RWPE2 (cell line): Measurements from ENCODE around the gene GRIA4.

Source experiments
- ATAC-seq: fragments of 200-7000 bp; cut with Tn5 transposase; 3 replicates; pipeline ENCODE4 v1.9.1; 2021; ENCODE audit warnings: low read depth
- DNase-seq: peaks from one replicate; pipeline ENCODE4 v3.0.0-alpha.2; 2020; ENCODE audit warnings: low spot score
- H3K27ac ChIP-seq: fragments of 450-650 bp; 2 replicates; pipeline ENCODE4 v1.5.1; 2017; ENCODE audit warnings: mild to moderate bottlenecking; ENCODE audit not compliant: poor library complexity, severe bottlenecking
- H3K27me3 ChIP-seq: fragments of 250-450 bp; sonication (Bioruptor Pico); 2 replicates; pipeline ENCODE4 v1.5.1; 2021; ENCODE audit warnings: mild to moderate bottlenecking, moderate library complexity; ENCODE audit not compliant: insufficient read depth, poor library complexity, severe bottlenecking
- H3K36me3 ChIP-seq: fragments of 250-450 bp; sonication (Bioruptor Pico); 2 replicates; pipeline ENCODE4 v1.5.1; 2020; ENCODE audit warnings: low read depth, mild to moderate bottlenecking, moderate library complexity
- H3K4me1 ChIP-seq: fragments of 250-450 bp; sonication (Bioruptor Pico); 2 replicates; pipeline ENCODE4 v1.5.1; 2021; ENCODE audit warnings: mild to moderate bottlenecking, moderate library complexity; ENCODE audit not compliant: insufficient read depth, poor library complexity, severe bottlenecking
- H3K4me3 ChIP-seq: fragments of 250-450 bp; sonication (Bioruptor Pico); 2 replicates; pipeline ENCODE4 v1.5.1; 2021; ENCODE audit warnings: mild to moderate bottlenecking, moderate library complexity; ENCODE audit not compliant: severe bottlenecking
- H3K9me3 ChIP-seq: fragments of 250-450 bp; sonication (Bioruptor Pico); 2 replicates; pipeline ENCODE4 v1.5.1; 2021; ENCODE audit warnings: mild to moderate bottlenecking, moderate library complexity; ENCODE audit not compliant: severe bottlenecking
- CTCF ChIP-seq: fragments of 450-650 bp; IDR thresholded peaks from one replicate; pipeline ENCODE4 v1.5.1; 2017; ENCODE audit warnings: mild to moderate bottlenecking, moderate library complexity; ENCODE audit not compliant: poor library complexity, severe bottlenecking

Gene GRIA4

GRCh38 chr11:105923807-105924206 lies 313.9 kb downstream of the GRIA4 start:
- ATAC-seq, result peak; percentile 67
- TF ChIP-seq CTCF, result no peak
- Histone ChIP-seq H3K4me1 (peaks cover 9% of the 10 kb centered on the region), H3K4me3 (no peak overlapping the region), H3K27ac (no peak overlapping the region), H3K36me3 (no peaks in the 10 kb centered on the region), H3K9me3 (no peaks in the 10 kb centered on the region), H3K27me3 (no peaks in the 10 kb centered on the region)
- no peak for DNase-seq

DNA sequence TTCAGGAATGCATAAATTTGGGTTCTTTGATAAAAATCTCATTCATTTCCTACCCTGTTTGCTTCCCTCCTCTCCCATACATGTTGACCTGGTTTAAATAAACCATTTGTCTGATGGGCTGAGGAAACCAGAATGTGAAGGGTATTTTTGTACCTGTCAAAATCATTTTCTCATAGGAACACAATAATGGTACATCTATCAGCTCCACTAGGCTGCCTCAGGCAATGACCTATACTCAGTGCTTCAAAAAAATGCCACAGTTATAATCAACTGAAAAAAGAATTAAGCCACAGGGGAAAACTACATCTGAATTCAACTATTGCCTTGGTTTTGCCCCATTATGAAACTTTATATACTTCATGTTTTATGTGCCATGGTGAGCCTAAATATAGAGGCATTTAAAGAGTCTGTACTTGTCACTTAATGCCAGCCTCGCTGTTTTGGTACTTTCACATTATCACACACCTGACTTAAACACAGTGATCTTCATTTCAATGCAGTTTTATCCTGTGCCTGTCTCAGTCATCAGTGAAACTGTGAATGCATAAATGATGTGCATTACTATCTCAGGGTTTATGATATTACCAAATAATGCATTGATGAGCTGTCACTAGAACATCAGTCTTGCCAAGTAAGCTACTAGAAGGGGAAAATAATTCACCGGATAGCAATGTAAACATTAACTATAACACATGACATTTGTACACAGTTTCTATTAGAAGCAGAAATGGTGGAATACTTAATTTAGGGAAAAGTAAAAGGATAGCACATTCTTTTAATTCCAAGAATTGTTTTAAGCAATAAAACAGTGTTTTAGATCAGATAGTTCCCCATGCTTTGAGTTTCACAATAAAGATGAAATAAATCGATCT lies 319.4 kb downstream of the GRIA4 start:
- ATAC-seq (no peak), DNase-seq (no peak)
- no peaks in the 10 kb centered on the region for H3K36me3 ChIP-seq
- H3K27ac ChIP-seq, result no peak overlapping the region
- no peak for TF ChIP-seq CTCF
- H3K4me1 ChIP-seq, result no peaks in the 10 kb centered on the region
- no peaks in the 10 kb centered on the region for H3K9me3 ChIP-seq
- no peaks in the 10 kb centered on the region for H3K27me3 ChIP-seq
- H3K4me3 ChIP-seq, result no peak overlapping the region

GRCh38 chr11:105933695-105934094 lies 323.8 kb downstream of the GRIA4 start:
- no peaks in the 10 kb centered on the region for H3K27me3 ChIP-seq
- DNase-seq, result no peak
- no peak for TF ChIP-seq CTCF
- no peak overlapping the region for H3K27ac ChIP-seq
- H3K4me1 ChIP-seq, result peaks cover 28% of the 10 kb centered on the region
- H3K36me3 ChIP-seq, result no peaks in the 10 kb centered on the region
- ATAC-seq, result no peak
- no peak overlapping the region for H3K4me3 ChIP-seq
- H3K9me3 ChIP-seq, result no peaks in the 10 kb centered on the region

- peak; percentile 72 for DNase-seq
- ATAC-seq, result peak; percentile 92
Measured at GRCh38 chr11:105935791-105936190, 325.9 kb downstream of the GRIA4 start.

More at GRCh38 chr11:105935791-105936190, 325.9 kb downstream of the GRIA4 start:
- TF ChIP-seq CTCF, result no peak
- no peak overlapping the region for H3K4me3 ChIP-seq
- no peaks in the 10 kb centered on the region for H3K9me3 ChIP-seq
- H3K36me3 ChIP-seq, result no peaks in the 10 kb centered on the region
- H3K27ac ChIP-seq, result peak overlapping the region; percentile 49
- H3K27me3 ChIP-seq, result no peaks in the 10 kb centered on the region
- H3K4me1 ChIP-seq, result peaks cover 28% of the 10 kb centered on the region
